Occipital lobe (tissue), 2 donors: ENCODE data around the gene OTOP1. TPM values are rescaled to one million over a fixed set of nuclear protein-coding genes. Genes with fewer than 3 reads are reported as not detected.
"Not testable (repeated sequence)": the region's sequence is repeated elsewhere in the genome, so short reads cannot be mapped to it uniquely, and the experiment has no call there.

Experiments
- DNase-seq: peaks from one replicate; lab custom pipeline; 2025; lab: John Stamatoyannopoulos, UW
- total RNA-seq: library from RNA; depleted of rRNA; stranded (reverse); fragments of >200 nt; gene quantifications from one replicate; pipeline ENCODE4 v1.2.3, GENCODE V29; 2014

Gene OTOP1
- total RNA-seq, 1 donor from 2014 or later: not detected

GRCh38 chr4:4228356-4228668 is 1.6 kb upstream of the OTOP1 start:
- DNase-seq: no peak

- DNase-seq: no peak
Measured at GRCh38 chr4:4227510-4228355, 1.0 kb upstream of the OTOP1 start.

- DNase-seq: no peak
Measured at GRCh38 chr4:4225915-4226605, 669 bp downstream of the OTOP1 start.

GRCh38 chr4:4217113-4217512 is 9.6 kb downstream of the OTOP1 start:
- DNase-seq: no peak

GRCh38 chr4:4216648-4217047 is 10.1 kb downstream of the OTOP1 start:
- DNase-seq: no peak

GRCh38 chr4:4213674-4214073 is 13.1 kb downstream of the OTOP1 start:
- not testable (repeated sequence) for DNase-seq

- no peak for DNase-seq
Measured at GRCh38 chr4:4206204-4206603, 20.5 kb downstream of the OTOP1 start.

- no peak for DNase-seq
Measured at GRCh38 chr4:4204401-4204745, 22.4 kb downstream of the OTOP1 start.

GRCh38 chr4:4203688-4204400 is 22.9 kb downstream of the OTOP1 start:
- DNase-seq: no peak

GRCh38 chr4:4202510-4202909 is 24.2 kb downstream of the OTOP1 start:
- no peak for DNase-seq

- DNase-seq: no peak
Measured at GRCh38 chr4:4200624-4201023, 26.1 kb downstream of the OTOP1 start.

- DNase-seq: no peak
Measured at GRCh38 chr4:4195354-4195753, 31.4 kb downstream of the OTOP1 start.

GRCh38 chr4:4188557-4188956 is 38.2 kb downstream of the OTOP1 start:
- DNase-seq: not testable (repeated sequence)

GRCh38 chr4:4185528-4185927 is 41.2 kb downstream of the OTOP1 start:
- no peak for DNase-seq

- DNase-seq: no peak
Measured at GRCh38 chr4:4182835-4183568, 43.7 kb downstream of the OTOP1 start.

GRCh38 chr4:4170596-4171150 is 56.1 kb downstream of the OTOP1 start:
- no peak for DNase-seq

- DNase-seq: not testable (repeated sequence)
Measured at GRCh38 chr4:4167981-4168780, 58.5 kb downstream of the OTOP1 start.

- DNase-seq: not testable (repeated sequence)
Measured at GRCh38 chr4:4166986-4167385, 59.7 kb downstream of the OTOP1 start.

- not testable (repeated sequence) for DNase-seq
Measured at GRCh38 chr4:4165701-4166392, 60.9 kb downstream of the OTOP1 start.
